Hepatocyte (in vitro differentiated cells): ENCODE measurements around the gene CAMKMT. TPM values are rescaled to one million over a fixed set of nuclear protein-coding genes. Genes with fewer than 3 reads are reported as not detected.

Experiments
- DNase-seq: peaks from one replicate; pipeline ENCODE4 v3.0.0-alpha.2; 2016; ENCODE audit warnings: low spot score
- H2AFZ ChIP-seq: fragments of 200-600 bp; sonication (generic); 2 replicates; pipeline ENCODE4 v1.6.0; 2016; ENCODE audit warnings: antibody characterized with exemption, mild to moderate bottlenecking
- H3K27ac ChIP-seq: fragments of 200-600 bp; sonication (generic); 2 replicates; pipeline ENCODE4 v1.5.1; 2016; ENCODE audit warnings: mild to moderate bottlenecking
- H3K27me3 ChIP-seq: fragments of 200-600 bp; sonication (generic); 2 replicates; pipeline ENCODE4 v1.6.1; 2016
- H3K36me3 ChIP-seq: fragments of 200-600 bp; sonication (generic); replicated peaks from 2 replicates; pipeline ENCODE4 v1.5.1; 2016; ENCODE audit warnings: low read depth; ENCODE audit not compliant: insufficient read depth
- H3K4me1 ChIP-seq: fragments of 200-600 bp; sonication (generic); 2 replicates; pipeline ENCODE4 v1.5.1; 2016; ENCODE audit warnings: mild to moderate bottlenecking, moderate library complexity; ENCODE audit not compliant: insufficient read depth
- H3K4me2 ChIP-seq: fragments of 200-600 bp; sonication (generic); 2 replicates; pipeline ENCODE4 v1.6.0; 2016
- H3K4me3 ChIP-seq: fragments of 200-600 bp; sonication (generic); 2 replicates; pipeline ENCODE4 v1.5.1; 2016; ENCODE audit warnings: mild to moderate bottlenecking
- H3K79me2 ChIP-seq: fragments of 200-600 bp; sonication (generic); 2 replicates; pipeline ENCODE4 v1.6.0; 2017; ENCODE audit warnings: mild to moderate bottlenecking
- H3K9me2 ChIP-seq: fragments of 200-600 bp; sonication (generic); replicated peaks from 2 replicates; pipeline ENCODE4 v1.6.0; 2017; ENCODE audit warnings: mild to moderate bottlenecking; ENCODE audit not compliant: insufficient read depth
- H3K9me3 ChIP-seq: fragments of 200-600 bp; sonication (generic); 2 replicates; pipeline ENCODE4 v1.5.1; 2016; ENCODE audit warnings: low read depth, mild to moderate bottlenecking
- H4K20me1 ChIP-seq: fragments of 200-600 bp; sonication (generic); 2 replicates; pipeline ENCODE4 v1.6.0; 2016; ENCODE audit warnings: mild to moderate bottlenecking; ENCODE audit not compliant: insufficient read depth, poor library complexity, severe bottlenecking
- EZH2 ChIP-seq: fragments of 200-600 bp; sonication (generic); IDR thresholded peaks from 2 replicates; pipeline ENCODE4 v1.6.1; 2016; ENCODE audit warnings: antibody characterized with exemption, mild to moderate bottlenecking, borderline replicate concordance
- EZH2phosphoT487 ChIP-seq: fragments of 200-600 bp; sonication (generic); IDR thresholded peaks from one replicate; pipeline ENCODE4 v1.6.1; 2018; ENCODE audit warnings: antibody characterized with exemption, mild to moderate bottlenecking, low read depth, moderate library complexity; ENCODE audit not compliant: unreplicated experiment, severe bottlenecking
- WGBS: methylation state at CpG from one replicate; pipeline ENCODE4 v1.1.6; 2016; ENCODE audit warnings: low lambda C conversion rate; ENCODE audit errors: missing lambda C conversion rate; 5-methylcytosine and 5-hydroxymethylcytosine counted together
- polyA plus RNA-seq: library from polyadenylated mRNA; unstranded; fragments of >200 nt; fragmentation: Nextera tagmentation; extraction: Ambion mirVana; gene quantifications from 2 replicates; pipeline ENCODE4 v1.2.1, GENCODE V29; 2016
- total RNA-seq: library from RNA; depleted of rRNA; stranded (reverse); fragments of >200 nt; gene quantifications from 2 replicates; pipeline ENCODE4 v1.2.3, GENCODE V29; 2014
- TF ChIP-seq, protein P1 (sequence below): fragments of 200-600 bp; sonication (generic); IDR thresholded peaks from 2 replicates; pipeline ENCODE4 v1.5.1; 2016; ENCODE audit warnings: antibody characterized with exemption, mild to moderate bottlenecking; ENCODE audit not compliant: poor library complexity

CAMKMT gene
- total and polyA plus RNA-seq, 2 experiments from 2014 or later: 10.3 to 12.7 TPM

DNA sequence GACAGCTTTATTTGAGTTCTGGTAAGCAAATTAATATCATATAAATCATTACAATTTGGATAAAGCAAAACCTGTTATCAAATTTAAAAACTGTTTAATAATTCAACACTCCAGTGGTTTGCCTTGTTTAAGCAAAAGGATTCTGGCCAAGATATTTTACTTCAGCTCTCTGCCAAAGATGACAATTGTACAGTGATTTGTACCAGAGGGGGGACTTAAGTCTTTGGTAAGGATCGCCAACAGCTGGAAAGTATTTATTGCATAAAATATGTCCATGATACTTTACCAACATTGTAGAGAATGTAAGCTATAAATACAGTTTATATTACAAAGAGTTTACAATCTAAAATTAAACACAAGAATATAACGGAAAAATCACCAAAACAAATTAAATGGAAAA lies 14.2 kb upstream of the CAMKMT start:
- H3K9me3 ChIP-seq: no peaks in the 10 kb centered on the region
- H4K20me1 ChIP-seq: peaks cover 4% of the 10 kb centered on the region
- H3K79me2 ChIP-seq: no peaks in the 10 kb centered on the region
- no peak for TF ChIP-seq EZH2
- TF ChIP-seq, protein P1, sequence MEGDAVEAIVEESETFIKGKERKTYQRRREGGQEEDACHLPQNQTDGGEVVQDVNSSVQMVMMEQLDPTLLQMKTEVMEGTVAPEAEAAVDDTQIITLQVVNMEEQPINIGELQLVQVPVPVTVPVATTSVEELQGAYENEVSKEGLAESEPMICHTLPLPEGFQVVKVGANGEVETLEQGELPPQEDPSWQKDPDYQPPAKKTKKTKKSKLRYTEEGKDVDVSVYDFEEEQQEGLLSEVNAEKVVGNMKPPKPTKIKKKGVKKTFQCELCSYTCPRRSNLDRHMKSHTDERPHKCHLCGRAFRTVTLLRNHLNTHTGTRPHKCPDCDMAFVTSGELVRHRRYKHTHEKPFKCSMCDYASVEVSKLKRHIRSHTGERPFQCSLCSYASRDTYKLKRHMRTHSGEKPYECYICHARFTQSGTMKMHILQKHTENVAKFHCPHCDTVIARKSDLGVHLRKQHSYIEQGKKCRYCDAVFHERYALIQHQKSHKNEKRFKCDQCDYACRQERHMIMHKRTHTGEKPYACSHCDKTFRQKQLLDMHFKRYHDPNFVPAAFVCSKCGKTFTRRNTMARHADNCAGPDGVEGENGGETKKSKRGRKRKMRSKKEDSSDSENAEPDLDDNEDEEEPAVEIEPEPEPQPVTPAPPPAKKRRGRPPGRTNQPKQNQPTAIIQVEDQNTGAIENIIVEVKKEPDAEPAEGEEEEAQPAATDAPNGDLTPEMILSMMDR: no peak
- TF ChIP-seq EZH2phosphoT487: no peak
- H3K9me2 ChIP-seq: no peaks in the 10 kb centered on the region
- no peak overlapping the region for H2AFZ ChIP-seq
- no peak overlapping the region for H3K27ac ChIP-seq
- 84% methylated on average over 2 of the region's 2 CpGs for WGBS
- H3K4me3 ChIP-seq: no peak overlapping the region
- no peak for DNase-seq
- no peaks in the 10 kb centered on the region for H3K27me3 ChIP-seq
- no peak overlapping the region for H3K4me2 ChIP-seq
- H3K36me3 ChIP-seq: no peaks in the 10 kb centered on the region
- no peaks in the 10 kb centered on the region for H3K4me1 ChIP-seq

DNA sequence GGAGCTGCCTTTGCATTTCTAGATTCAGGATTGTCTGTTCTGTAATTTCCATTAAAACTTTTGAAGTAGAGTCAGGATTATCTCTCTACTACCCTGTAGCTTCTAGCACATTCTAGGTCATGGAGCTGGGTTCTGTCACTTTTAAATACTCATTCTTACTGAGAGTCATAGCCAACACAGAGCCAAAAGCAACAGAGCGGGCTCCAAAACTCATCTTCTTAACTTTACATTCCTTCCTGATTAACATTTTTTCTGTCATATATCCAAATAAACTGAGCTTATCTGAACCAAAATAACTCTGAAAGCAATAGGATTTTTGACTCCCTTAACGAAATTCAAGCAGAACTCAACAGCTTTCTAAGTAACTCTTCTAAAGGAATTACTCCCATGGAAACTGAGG lies 13.3 kb upstream of the CAMKMT start:
- Histone ChIP-seq H3K27me3 (no peaks in the 10 kb centered on the region), H3K9me2 (no peaks in the 10 kb centered on the region), H3K36me3 (no peaks in the 10 kb centered on the region), H3K79me2 (no peaks in the 10 kb centered on the region), H3K9me3 (no peaks in the 10 kb centered on the region), H2AFZ (no peak overlapping the region), H3K4me2 (no peak overlapping the region), H3K4me1 (no peaks in the 10 kb centered on the region), H3K4me3 (no peak overlapping the region), H3K27ac (no peak overlapping the region), H4K20me1 (peaks cover 4% of the 10 kb centered on the region)
- WGBS: 83% methylated on average over 2 of the region's 2 CpGs
- no peak for TF ChIP-seq EZH2
- TF ChIP-seq, protein P1: no peak
- no peak for TF ChIP-seq EZH2phosphoT487
- no peak for DNase-seq

DNA sequence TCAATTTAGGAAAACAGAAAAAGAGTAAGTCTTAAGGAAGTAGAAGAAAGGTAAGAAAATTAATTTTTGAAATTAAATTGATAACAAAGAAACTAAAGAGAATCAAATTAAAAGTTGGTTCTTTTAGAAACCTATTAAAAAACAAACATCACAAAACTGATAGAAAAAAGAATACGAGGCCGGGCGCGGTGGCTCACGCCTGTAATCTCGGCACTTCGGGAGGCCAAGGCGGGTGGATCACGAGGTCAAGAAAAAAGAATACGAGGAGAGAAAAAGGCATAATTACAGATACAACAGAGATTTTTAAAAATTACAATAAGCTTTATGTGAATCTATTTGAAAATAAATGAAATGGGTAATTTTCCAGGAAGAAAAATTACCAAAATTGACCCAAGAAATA lies 12.2 kb upstream of the CAMKMT start:
- Histone ChIP-seq H3K9me2 (no peaks in the 10 kb centered on the region), H2AFZ (no peak overlapping the region), H3K36me3 (no peaks in the 10 kb centered on the region), H3K4me1 (no peaks in the 10 kb centered on the region), H3K27me3 (no peaks in the 10 kb centered on the region), H3K79me2 (peaks cover 5% of the 10 kb centered on the region), H3K4me2 (no peak overlapping the region), H4K20me1 (peaks cover 4% of the 10 kb centered on the region), H3K4me3 (no peak overlapping the region), H3K27ac (no peak overlapping the region), H3K9me3 (no peaks in the 10 kb centered on the region)
- TF ChIP-seq, protein P1: no peak
- no peak for TF ChIP-seq EZH2phosphoT487
- TF ChIP-seq EZH2: no peak
- no peak for DNase-seq
- 99% methylated on average over 10 of the region's 10 CpGs for WGBS

DNA sequence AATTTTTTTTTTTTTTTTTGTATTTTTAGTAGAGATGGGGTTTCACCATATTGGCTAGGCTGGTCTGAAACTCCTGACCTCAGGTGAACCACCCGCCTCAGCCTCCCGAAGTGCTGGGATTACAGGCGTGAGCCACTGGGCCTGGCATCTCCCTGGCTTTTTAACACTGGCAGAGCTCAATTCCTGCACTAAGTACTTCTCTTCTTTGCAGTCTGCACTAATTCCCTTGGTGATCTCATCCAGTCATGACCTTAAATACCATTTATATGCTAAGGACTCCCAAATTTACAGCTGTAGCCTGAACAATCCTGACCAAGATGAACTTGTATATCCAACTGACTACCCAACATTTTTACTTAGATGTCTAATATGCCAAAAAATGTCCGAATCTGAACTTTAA lies 10.7 kb upstream of the CAMKMT start:
- WGBS: 82% methylated on average over 4 of the region's 4 CpGs
- no peak overlapping the region for H3K27ac ChIP-seq
- H3K4me2 ChIP-seq: no peak overlapping the region
- no peaks in the 10 kb centered on the region for H3K27me3 ChIP-seq
- no peaks in the 10 kb centered on the region for H3K4me1 ChIP-seq
- no peaks in the 10 kb centered on the region for H3K9me2 ChIP-seq
- H3K79me2 ChIP-seq: peaks cover 9% of the 10 kb centered on the region
- no peak overlapping the region for H2AFZ ChIP-seq
- TF ChIP-seq EZH2phosphoT487 (no peak), EZH2 (no peak)
- TF ChIP-seq, protein P1: no peak
- no peak for DNase-seq
- H3K36me3 ChIP-seq: no peaks in the 10 kb centered on the region
- H3K4me3 ChIP-seq: no peak overlapping the region
- H4K20me1 ChIP-seq: peaks cover 4% of the 10 kb centered on the region
- no peaks in the 10 kb centered on the region for H3K9me3 ChIP-seq
